Lung (tissue), 12 donors: Measurements from ENCODE around the gene LIX1L. TPM values are rescaled to one million over a fixed set of nuclear protein-coding genes. Genes with fewer than 3 reads are reported as not detected.

Experiments
- ATAC-seq: fragments of 200-7000 bp; cut with Tn5 transposase; one replicate; pipeline ENCODE4 v1.9.1; 2020; ENCODE audit warnings: moderate number of reproducible peaks; ENCODE audit not compliant: insufficient read depth, low FRiP score
- DNase-seq, 3 donors: peaks; one replicate each; pipeline ENCODE4 v3.0.0-alpha.2; 2013 to 2017
- H3K27ac ChIP-seq, 2 donors: one replicate each; pipeline ENCODE4 v1.5.1; 2013; ENCODE audit warnings: mild to moderate bottlenecking in 2 of 2, moderate library complexity in 2 of 2, control low read depth in 1 of 2, inconsistent platforms in 1 of 2, low read depth in 1 of 2, low read length in 1 of 2
- H3K27me3 ChIP-seq, 3 donors: one replicate each; pipeline ENCODE4 v1.5.1; 2013; ENCODE audit warnings: low read length in 2 of 3; ENCODE audit not compliant: control insufficient read depth in 3 of 3, insufficient read depth in 3 of 3
- H3K36me3 ChIP-seq, 4 donors: one replicate each; pipeline ENCODE4 v1.5.1; 2013; ENCODE audit warnings: low read length in 4 of 4, mild to moderate bottlenecking in 1 of 4, moderate library complexity in 1 of 4; ENCODE audit not compliant: control insufficient read depth in 4 of 4, insufficient read depth in 4 of 4
- H3K4me1 ChIP-seq, 5 donors: one replicate each; pipeline ENCODE4 v1.5.1; 2013; ENCODE audit warnings: low read length in 5 of 5, mild to moderate bottlenecking in 2 of 5, moderate library complexity in 1 of 5; ENCODE audit not compliant: control insufficient read depth in 5 of 5, insufficient read depth in 5 of 5
- H3K4me3 ChIP-seq: one replicate; pipeline ENCODE4 v1.5.1; 2013; ENCODE audit warnings: mild to moderate bottlenecking, control low read depth, moderate library complexity
- H3K9ac ChIP-seq, 2 donors: one replicate each; pipeline ENCODE4 v1.5.1; 2013; ENCODE audit warnings: low read length in 2 of 2, control low read depth in 1 of 2; ENCODE audit not compliant: insufficient read depth in 1 of 2
- H3K9me3 ChIP-seq, 4 donors: one replicate each; pipeline ENCODE4 v1.5.1; 2013; ENCODE audit warnings: low read length in 3 of 4, mild to moderate bottlenecking in 1 of 4, moderate library complexity in 1 of 4; ENCODE audit not compliant: control insufficient read depth in 4 of 4, insufficient read depth in 3 of 4
- CTCF ChIP-seq: IDR thresholded peaks from 2 replicates; pipeline ENCODE4 v1.5.1; 2012; ENCODE audit warnings: mild to moderate bottlenecking; ENCODE audit errors: control extremely low read depth, extremely low read depth
- WGBS, 2 donors: extraction: QIAGEN DNeasy Blood & Tissue Kit; methylation state at CpG; one replicate each; pipeline ENCODE4 v1.1.7; 2013; 5-methylcytosine and 5-hydroxymethylcytosine counted together
- polyA plus RNA-seq, 2 donors: library from polyadenylated mRNA; stranded (reverse); fragments of 200-250 nt; gene quantifications; one replicate each; pipeline ENCODE4 v1.2.1, GENCODE V29; 2013
- total RNA-seq, 2 donors: library from RNA; depleted of rRNA in 1 of 2; stranded (reverse); fragments of >200 nt in 1 of 2; gene quantifications; one replicate each; pipeline ENCODE4 v1.2.1, GENCODE V29; 2014 to 2021
- donor health status: control.
- donor health status: control.
- donor health status: Bipolar disorder and iron deficiency.
- donor health status: healthy.
- donor health status: DM: yes; HTN: yes; CAD: no.

The LIX1L gene
- total and polyA plus RNA-seq, 4 donors, result 7.0 to 30.9 (median 18.9) TPM

- peaks cover 0 to 2% (median 0%) of the 10 kb centered on the region in 4 donors for H3K36me3 ChIP-seq
- H3K4me3 ChIP-seq, result no peak overlapping the region
- ATAC-seq, result no peak
- no peak overlapping the region for H3K9ac ChIP-seq
- H3K9me3 ChIP-seq, result no peaks in the 10 kb centered on the region
- H3K27ac ChIP-seq, result peak overlapping the region; percentile 62 to 99
- no peaks in the 10 kb centered on the region for H3K27me3 ChIP-seq
- no peak for DNase-seq
- peaks cover 17 to 70% (median 22%) of the 10 kb centered on the region in 5 donors for H3K4me1 ChIP-seq
- 70 to 79% methylated on average over 6 of the region's 6 CpGs for WGBS, 2 donors
- no peak for TF ChIP-seq CTCF
These were observed 24.4 kb upstream of the LIX1L start for GRCh38 chr1:145982010-145982723.

GRCh38 chr1:145980457-145980994 is 22.7 kb upstream of the LIX1L start:
- H3K27me3 ChIP-seq, result no peaks in the 10 kb centered on the region
- no peak for DNase-seq
- H3K4me1 ChIP-seq, result peaks cover 17 to 58% (median 22%) of the 10 kb centered on the region in 5 donors
- peaks cover 0 to 5% (median 0%) of the 10 kb centered on the region in 4 donors for H3K36me3 ChIP-seq
- peak overlapping the region in 1 of 2 donors; percentile 90 for H3K9ac ChIP-seq
- H3K4me3 ChIP-seq, result no peak overlapping the region
- ATAC-seq, result no peak
- peak overlapping the region; percentile 86 to 99 for H3K27ac ChIP-seq
- 80 to 83% methylated on average over 1 of the region's 1 CpG for WGBS, 2 donors
- no peaks in the 10 kb centered on the region for H3K9me3 ChIP-seq
- no peak for TF ChIP-seq CTCF

- ATAC-seq (no peak), DNase-seq (peak in 1 of 3 donors; percentile 47)
- peak overlapping the region; percentile 94 to 99 for H3K27ac ChIP-seq
- no peak overlapping the region for H3K4me3 ChIP-seq
- WGBS, 2 donors, result 18% methylated on average over 7 of the region's 7 CpGs
- H3K27me3 ChIP-seq, result no peaks in the 10 kb centered on the region
- H3K9ac ChIP-seq, result peak overlapping the region in 1 of 2 donors; percentile 90
- H3K9me3 ChIP-seq, result no peaks in the 10 kb centered on the region
- H3K36me3 ChIP-seq, result peaks cover 0 to 5% (median 1%) of the 10 kb centered on the region in 4 donors
- no peak for TF ChIP-seq CTCF
- H3K4me1 ChIP-seq, result peaks cover 14 to 53% (median 22%) of the 10 kb centered on the region in 5 donors
These were observed 22.1 kb upstream of the LIX1L start for GRCh38 chr1:145979746-145980456.
